Natural killer cell (primary cell): ENCODE results near the gene KIAA0586. TPM values are rescaled to one million over a fixed set of nuclear protein-coding genes. Genes with fewer than 3 reads are reported as not detected.

Experiments used
- ATAC-seq, 3 donors: fragments of 150-1000 bp in 2 of 3; fragments of 200-7000 bp in 1 of 3; cut with Tn5 transposase; 1 replicate in 1 of 3; 2 replicates in 2 of 3; pipeline ENCODE4 v1.10.0; 2021; ENCODE audit warnings: mild to moderate bottlenecking in 2 of 3, moderate library complexity in 2 of 3
- DNase-seq, 2 donors: peaks; one replicate each; pipeline versions ENCODE4 v3.0.0 to v3.0.0-alpha.2; 2013 to 2021; ENCODE audit warnings: mixed read lengths in 1 of 2
- H3K27ac ChIP-seq: one replicate; pipeline ENCODE4 v1.5.1; 2013; ENCODE audit warnings: mild to moderate bottlenecking, low read length
- H3K27me3 ChIP-seq: one replicate; pipeline ENCODE4 v1.6.1; 2013; ENCODE audit warnings: low read length; ENCODE audit not compliant: control insufficient read depth, insufficient read depth
- H3K36me3 ChIP-seq: one replicate; pipeline ENCODE4 v1.6.1; 2013; ENCODE audit warnings: low read length; ENCODE audit not compliant: control insufficient read depth, insufficient read depth
- H3K4me1 ChIP-seq: one replicate; pipeline ENCODE4 v1.6.1; 2013; ENCODE audit warnings: low read length; ENCODE audit not compliant: control insufficient read depth, insufficient read depth
- H3K4me3 ChIP-seq: one replicate; pipeline ENCODE4 v1.5.1; 2013; ENCODE audit warnings: low read length
- H3K9me3 ChIP-seq: one replicate; pipeline ENCODE4 v1.6.1; 2013; ENCODE audit warnings: low read length; ENCODE audit not compliant: control insufficient read depth, insufficient read depth
- H3K27ac Mint-ChIP-seq, 2 donors: one replicate each; pipeline ENCODE4 v1.8.0; 2022; ENCODE audit warnings: mild to moderate bottlenecking in 2 of 2, mixed read lengths in 2 of 2, moderate library complexity in 1 of 2
- H3K27me3 Mint-ChIP-seq, 2 donors: one replicate each; pipeline ENCODE4 v1.8.0; 2022; ENCODE audit warnings: low read depth in 2 of 2, mixed read lengths in 2 of 2
- H3K36me3 Mint-ChIP-seq: one replicate; pipeline ENCODE4 v1.8.0; 2022; ENCODE audit warnings: mixed read lengths
- H3K4me1 Mint-ChIP-seq, 2 donors: one replicate each; pipeline ENCODE4 v1.8.0; 2022; ENCODE audit warnings: mixed read lengths in 2 of 2
- H3K4me3 Mint-ChIP-seq: one replicate; pipeline ENCODE4 v1.8.0; 2022; ENCODE audit warnings: mild to moderate bottlenecking, moderate library complexity, mixed read lengths
- H3K9me3 Mint-ChIP-seq, 2 donors: one replicate each; pipeline ENCODE4 v1.8.0; 2022; ENCODE audit warnings: mixed read lengths in 2 of 2
- WGBS: methylation state at CpG from one replicate; pipeline ENCODE4 v1.1.7; 2013; ENCODE audit warnings: missing lambda C conversion rate; ENCODE audit not compliant: insufficient coverage; 5-methylcytosine and 5-hydroxymethylcytosine counted together
- intact Hi-C: fragments of 100-400 bp; cut with micrococcal nuclease; formaldehyde crosslinking; loops from one replicate; pipeline ENCODE4 v1.14.2; 2022
- total RNA-seq, 4 donors: library from RNA; stranded (reverse); fragments of 120-200 nt in 1 of 4; gene quantifications; one replicate each; pipeline versions ENCODE4 v1.2.3 to v1.2.4, GENCODE V29; 2013 to 2022
- TF ChIP-seq, protein P1 (sequence below): fragments of 200-600 bp; IDR thresholded peaks from one replicate; pipeline ENCODE4 v1.8.0; 2022; ENCODE audit warnings: antibody characterized with exemption

Gene KIAA0586
- total RNA-seq, 3 donors from 2014 or later (not counting 1 experiment from before 2014, with no cell fraction given): 19.6 to 30.1 (median 28.3) TPM

DNA sequence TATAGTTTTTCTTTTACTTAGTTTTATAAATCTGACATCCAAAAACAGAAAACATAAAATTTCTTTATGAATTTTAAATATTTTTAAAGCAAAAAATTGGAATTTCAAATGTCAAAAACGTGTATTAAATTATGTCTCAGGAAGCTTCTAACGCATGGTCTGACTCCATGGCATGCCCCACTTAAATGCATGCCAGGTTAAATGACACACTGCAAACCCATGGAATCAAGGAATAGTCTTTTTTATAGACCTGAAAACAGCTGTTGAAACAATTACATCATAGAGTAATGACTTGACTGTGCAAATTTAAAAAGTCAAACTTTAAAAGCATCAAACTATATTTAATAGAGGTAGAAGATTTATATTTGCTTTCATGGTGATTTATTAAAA is 114.1 kb downstream of the KIAA0586 start:
- Mint-ChIP-seq H3K4me1 (no peaks in the 10 kb centered on the region), H3K27me3 (no peaks in the 10 kb centered on the region), H3K4me3 (no peak overlapping the region), H3K36me3 (peaks cover 11% of the 10 kb centered on the region), H3K27ac (no peak overlapping the region), H3K9me3 (no peaks in the 10 kb centered on the region)
- 83% methylated on average over 2 of the region's 2 CpGs for WGBS
- ATAC-seq: no peak
- H3K27ac ChIP-seq: no peak overlapping the region
- H3K9me3 ChIP-seq: no peaks in the 10 kb centered on the region
- TF ChIP-seq, protein P1, sequence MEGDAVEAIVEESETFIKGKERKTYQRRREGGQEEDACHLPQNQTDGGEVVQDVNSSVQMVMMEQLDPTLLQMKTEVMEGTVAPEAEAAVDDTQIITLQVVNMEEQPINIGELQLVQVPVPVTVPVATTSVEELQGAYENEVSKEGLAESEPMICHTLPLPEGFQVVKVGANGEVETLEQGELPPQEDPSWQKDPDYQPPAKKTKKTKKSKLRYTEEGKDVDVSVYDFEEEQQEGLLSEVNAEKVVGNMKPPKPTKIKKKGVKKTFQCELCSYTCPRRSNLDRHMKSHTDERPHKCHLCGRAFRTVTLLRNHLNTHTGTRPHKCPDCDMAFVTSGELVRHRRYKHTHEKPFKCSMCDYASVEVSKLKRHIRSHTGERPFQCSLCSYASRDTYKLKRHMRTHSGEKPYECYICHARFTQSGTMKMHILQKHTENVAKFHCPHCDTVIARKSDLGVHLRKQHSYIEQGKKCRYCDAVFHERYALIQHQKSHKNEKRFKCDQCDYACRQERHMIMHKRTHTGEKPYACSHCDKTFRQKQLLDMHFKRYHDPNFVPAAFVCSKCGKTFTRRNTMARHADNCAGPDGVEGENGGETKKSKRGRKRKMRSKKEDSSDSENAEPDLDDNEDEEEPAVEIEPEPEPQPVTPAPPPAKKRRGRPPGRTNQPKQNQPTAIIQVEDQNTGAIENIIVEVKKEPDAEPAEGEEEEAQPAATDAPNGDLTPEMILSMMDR: no peak
- H3K27me3 ChIP-seq: no peaks in the 10 kb centered on the region
- no peak for DNase-seq
- no peaks in the 10 kb centered on the region for H3K4me1 ChIP-seq
- intact Hi-C loops: no loop called here
- no peaks in the 10 kb centered on the region for H3K36me3 ChIP-seq
- no peak overlapping the region for H3K4me3 ChIP-seq

DNA sequence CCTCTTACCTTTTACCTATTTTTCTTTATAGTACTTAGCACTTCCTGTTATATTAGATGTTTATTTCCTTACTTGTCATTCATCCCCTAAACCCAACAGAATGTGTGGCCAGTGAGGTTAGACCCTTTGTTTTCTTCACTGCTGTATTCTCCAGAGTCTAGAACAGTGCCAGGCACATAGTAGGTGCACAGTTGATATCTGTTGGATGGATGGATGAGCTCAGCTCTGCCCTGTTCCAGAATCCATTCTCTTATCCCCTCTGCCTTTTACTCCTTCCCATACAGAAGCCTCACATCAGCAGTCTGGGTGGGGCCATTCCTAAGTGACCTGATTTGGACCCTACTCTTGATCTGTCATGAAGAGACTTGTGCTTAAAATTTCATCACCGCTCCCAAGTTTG is 115.7 kb downstream of the KIAA0586 start:
- no peak overlapping the region for H3K4me3 ChIP-seq
- H3K27me3 ChIP-seq: no peaks in the 10 kb centered on the region
- H3K27ac ChIP-seq: no peak overlapping the region
- H3K9me3 ChIP-seq: no peaks in the 10 kb centered on the region
- Mint-ChIP-seq H3K27ac (no peak overlapping the region), H3K4me3 (no peak overlapping the region), H3K36me3 (peaks cover 11% of the 10 kb centered on the region), H3K4me1 (no peaks in the 10 kb centered on the region), H3K9me3 (no peaks in the 10 kb centered on the region), H3K27me3 (no peaks in the 10 kb centered on the region)
- WGBS: 100% methylated on average over 1 of the region's 1 CpG
- ATAC-seq: no peak
- H3K4me1 ChIP-seq: no peaks in the 10 kb centered on the region
- no peaks in the 10 kb centered on the region for H3K36me3 ChIP-seq
- intact Hi-C loops: no loop called here
- DNase-seq: no peak
- TF ChIP-seq, protein P1: no peak

GRCh38 chr14:58547649-58548048 is 120.1 kb downstream of the KIAA0586 start:
- Histone ChIP-seq H3K27me3 (no peaks in the 10 kb centered on the region), H3K4me3 (no peak overlapping the region), H3K9me3 (no peaks in the 10 kb centered on the region), H3K36me3 (no peaks in the 10 kb centered on the region), H3K4me1 (no peaks in the 10 kb centered on the region), H3K27ac (no peak overlapping the region)
- DNase-seq (no peak), ATAC-seq (no peak)
- H3K4me1 Mint-ChIP-seq: no peaks in the 10 kb centered on the region
- no peak overlapping the region for H3K27ac Mint-ChIP-seq
- intact Hi-C loops: no loop called here
- H3K4me3 Mint-ChIP-seq: no peak overlapping the region
- H3K36me3 Mint-ChIP-seq: peaks cover 11% of the 10 kb centered on the region
- no peaks in the 10 kb centered on the region for H3K27me3 Mint-ChIP-seq
- WGBS: 96% methylated on average over 10 of the region's 10 CpGs
- no peaks in the 10 kb centered on the region for H3K9me3 Mint-ChIP-seq
- TF ChIP-seq, protein P1: no peak

- no peak for ATAC-seq
- Mint-ChIP-seq H3K36me3 (no peaks in the 10 kb centered on the region), H3K27ac (no peak overlapping the region), H3K27me3 (no peaks in the 10 kb centered on the region), H3K9me3 (no peaks in the 10 kb centered on the region), H3K4me3 (no peak overlapping the region), H3K4me1 (no peaks in the 10 kb centered on the region)
- TF ChIP-seq, protein P1: no peak
- Histone ChIP-seq H3K9me3 (no peaks in the 10 kb centered on the region), H3K4me3 (no peak overlapping the region), H3K4me1 (no peaks in the 10 kb centered on the region), H3K27me3 (no peaks in the 10 kb centered on the region), H3K36me3 (no peaks in the 10 kb centered on the region), H3K27ac (no peak overlapping the region)
- WGBS: 33% methylated on average over 1 of the region's 1 CpG
- no peak for DNase-seq
- intact Hi-C loops: no loop called here
Observed at GRCh38 chr14:58549105-58549757, 121.7 kb downstream of the KIAA0586 start.
